HG03558 (cell line): ENCODE data around the gene URM1.

ENCODE experiments used
- ATAC-seq: cut with Tn5 transposase; IDR thresholded peaks from one replicate; pipeline ENCODE4 v1.9.1; 2021; ENCODE audit warnings: moderate number of reproducible peaks; ENCODE audit not compliant: unreplicated experiment; ENCODE audit errors: extremely low read depth

The URM1 gene

DNA sequence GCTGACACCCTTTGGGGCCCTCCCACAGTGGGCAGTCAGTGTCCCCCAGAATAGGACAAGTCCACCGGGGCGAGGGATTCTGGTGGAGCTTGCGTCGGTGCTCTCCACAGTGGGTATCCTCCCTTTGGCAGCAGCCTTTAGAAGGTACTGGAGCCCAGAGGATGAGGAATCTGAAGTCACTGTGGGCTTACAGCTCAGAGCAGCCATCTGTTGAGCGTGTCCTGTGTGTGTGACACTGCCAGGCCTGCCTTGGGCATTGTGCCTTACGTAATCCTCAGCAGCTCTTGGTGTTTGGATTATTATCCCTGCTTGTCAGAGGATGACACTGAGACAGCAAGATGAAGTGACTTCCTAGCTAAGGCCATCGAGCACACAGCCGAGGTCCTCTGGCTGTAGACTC, 12.6 kb downstream of the URM1 start:
- no peak for ATAC-seq

DNA sequence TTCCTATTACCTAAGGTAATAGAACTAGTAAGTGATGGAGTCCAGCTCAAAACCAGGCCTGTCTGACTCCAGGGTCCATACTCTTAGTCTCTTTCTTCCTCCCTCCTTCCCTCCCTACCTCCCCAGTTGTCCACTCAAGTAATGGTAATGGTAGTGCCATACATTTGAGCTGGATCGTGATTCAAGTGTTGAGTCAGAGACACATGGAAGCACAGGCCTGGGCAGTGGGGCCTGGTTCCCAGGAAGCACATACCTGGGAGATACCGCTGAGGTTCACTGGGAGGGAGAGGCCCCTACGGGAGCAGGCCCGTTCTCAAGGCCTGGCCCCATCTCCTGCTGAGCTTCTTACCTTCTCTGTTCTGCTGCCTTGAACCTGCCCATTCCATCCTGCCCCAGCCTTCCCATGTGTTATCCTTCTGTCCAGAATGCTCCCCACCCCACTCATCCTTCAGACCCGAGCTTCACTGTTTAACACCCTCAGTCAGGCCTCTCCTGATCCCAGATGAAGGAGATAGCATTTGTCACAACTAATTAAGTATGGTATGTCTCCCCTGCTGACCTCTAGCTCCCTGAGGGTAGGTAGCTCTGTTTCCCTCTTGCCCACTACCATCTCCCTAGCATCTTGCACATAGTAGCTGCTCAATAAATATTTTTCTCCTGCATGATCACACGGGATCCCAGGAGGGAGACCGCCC, 13.8 kb downstream of the URM1 start:
- no peak for ATAC-seq

DNA sequence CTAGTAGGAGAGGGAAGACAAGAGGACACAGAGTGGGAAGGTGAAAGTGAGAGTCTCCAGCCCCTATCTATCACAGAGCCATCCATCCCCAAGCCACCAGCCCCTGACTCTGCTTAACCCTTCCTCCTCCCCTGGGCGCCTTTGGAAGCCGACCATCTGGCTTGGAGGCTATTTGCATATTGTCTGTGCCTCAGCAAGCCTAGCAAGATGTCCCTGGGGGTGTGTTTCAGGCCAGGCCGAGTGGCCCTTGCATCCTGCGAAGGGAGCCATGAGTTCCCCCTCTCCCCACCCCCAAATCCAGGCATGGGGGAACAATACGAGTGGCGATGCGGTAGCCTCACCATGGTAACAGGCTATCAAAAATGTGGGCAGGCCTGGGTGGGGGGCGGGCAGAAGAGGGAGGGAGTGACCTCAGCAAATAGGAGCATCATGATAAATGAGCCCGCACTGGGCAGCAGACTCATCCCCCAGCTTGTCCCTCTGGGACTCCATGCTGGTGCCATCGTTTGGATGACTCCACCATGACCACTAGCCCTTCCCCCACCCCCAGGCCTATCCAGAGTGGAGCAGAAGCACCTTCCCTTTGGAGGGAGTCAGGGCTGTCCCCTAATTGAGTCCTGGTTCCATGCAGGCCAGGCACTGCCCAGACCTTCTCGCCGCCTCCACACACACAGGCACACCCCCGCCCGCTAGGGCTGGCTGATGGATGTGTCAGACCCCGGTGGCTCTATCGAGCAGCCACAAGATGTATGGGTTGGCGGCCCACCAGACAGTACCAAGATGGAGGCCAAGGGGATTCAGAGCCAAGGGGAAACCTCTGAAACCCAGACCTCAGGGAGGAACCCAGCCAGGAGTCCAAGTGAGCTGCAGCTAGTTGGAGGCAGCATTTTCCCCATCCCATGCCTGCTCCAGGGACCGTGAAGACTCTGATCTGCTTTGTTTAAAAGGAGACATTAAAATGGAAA, 14.6 kb downstream of the URM1 start:
- ATAC-seq, result no peak

DNA sequence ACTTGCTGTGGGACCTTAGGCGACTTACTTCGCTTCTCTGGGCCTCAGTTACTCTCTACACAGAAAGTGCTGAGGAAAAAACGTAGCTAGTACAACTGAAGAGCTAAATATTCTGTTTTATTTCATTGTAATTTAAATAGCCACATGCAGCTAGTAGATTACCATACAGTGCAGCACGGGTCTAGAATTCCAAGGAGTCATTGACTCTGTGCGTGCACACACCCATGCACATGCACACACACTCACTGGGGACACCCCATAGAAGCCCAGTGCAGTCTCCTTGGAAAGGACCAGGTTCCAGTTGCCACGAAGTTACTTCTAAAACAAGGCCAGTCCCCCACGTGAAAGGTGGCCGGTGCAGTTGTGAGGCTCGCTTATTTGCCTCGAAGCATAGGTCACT, 17.0 kb downstream of the URM1 start:
- no peak for ATAC-seq

DNA sequence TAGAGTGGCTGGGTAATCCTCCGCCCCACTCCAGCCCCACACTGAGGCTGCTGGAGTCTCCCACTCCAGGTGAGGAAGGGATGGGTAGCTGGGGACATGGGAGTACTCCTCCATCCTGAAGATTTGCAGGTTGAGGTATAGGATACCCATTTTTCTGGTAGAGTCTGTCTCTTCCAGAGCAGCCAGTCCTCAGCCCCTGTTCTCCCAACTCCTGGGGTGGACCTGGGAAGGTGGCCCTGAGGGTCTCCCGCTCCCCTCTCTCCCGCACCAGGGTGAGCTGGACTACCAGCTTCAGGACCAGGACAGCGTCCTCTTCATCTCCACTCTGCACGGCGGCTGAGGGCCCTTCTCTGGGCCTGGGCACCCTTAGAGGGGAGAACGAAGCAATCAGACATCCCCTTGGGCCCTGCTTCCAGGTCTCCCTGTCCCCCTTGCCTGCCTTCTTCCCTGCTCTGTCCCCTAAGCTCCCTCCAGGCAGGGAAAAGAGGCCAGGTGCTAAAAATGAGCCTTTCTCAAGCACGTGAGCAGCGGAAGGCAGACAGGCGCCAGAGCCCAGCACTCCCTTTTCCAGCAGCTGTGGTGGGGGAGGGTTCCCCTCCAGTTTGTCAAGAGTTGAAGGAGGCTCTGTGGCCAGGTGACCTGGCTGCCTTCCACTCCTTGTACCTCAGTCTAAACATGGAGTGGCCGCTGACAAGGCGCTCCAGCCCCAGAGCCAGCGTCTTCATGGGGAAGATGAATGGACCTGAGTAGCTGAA, 18.4 kb downstream of the URM1 start:
- ATAC-seq, result no peak

DNA sequence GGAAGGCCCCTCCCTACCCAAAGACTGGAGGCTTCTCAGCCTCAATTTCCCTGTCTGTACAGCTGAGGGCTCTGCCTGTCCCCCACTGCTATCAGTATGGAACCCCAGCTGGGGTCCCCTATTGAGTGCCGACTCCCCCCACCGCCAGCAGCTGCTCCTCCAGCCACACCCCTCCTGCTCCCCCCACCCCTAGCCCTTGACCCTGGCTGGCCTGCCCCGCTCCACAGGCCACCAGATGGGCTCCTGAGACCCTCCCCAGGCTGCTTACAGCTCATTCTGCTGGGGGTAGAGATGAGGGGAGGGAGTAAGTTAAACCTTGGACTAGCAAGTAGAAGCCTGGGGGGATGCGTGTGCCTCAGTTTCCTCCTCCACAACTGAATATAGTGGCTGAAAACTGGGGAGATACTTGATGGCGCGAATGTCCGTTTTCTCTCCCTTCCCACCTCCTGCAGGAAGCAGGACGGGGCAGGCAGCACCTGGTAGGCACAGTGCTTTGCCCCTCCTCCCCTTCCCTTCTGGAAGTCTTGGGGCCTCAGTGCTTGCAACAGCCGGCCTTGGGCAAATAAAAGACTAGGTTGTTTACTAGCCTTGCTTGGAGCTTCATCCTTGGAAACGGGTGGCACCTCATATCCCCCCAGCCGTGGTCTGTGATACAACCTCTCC, 19.1 kb downstream of the URM1 start:
- ATAC-seq, result no peak

DNA sequence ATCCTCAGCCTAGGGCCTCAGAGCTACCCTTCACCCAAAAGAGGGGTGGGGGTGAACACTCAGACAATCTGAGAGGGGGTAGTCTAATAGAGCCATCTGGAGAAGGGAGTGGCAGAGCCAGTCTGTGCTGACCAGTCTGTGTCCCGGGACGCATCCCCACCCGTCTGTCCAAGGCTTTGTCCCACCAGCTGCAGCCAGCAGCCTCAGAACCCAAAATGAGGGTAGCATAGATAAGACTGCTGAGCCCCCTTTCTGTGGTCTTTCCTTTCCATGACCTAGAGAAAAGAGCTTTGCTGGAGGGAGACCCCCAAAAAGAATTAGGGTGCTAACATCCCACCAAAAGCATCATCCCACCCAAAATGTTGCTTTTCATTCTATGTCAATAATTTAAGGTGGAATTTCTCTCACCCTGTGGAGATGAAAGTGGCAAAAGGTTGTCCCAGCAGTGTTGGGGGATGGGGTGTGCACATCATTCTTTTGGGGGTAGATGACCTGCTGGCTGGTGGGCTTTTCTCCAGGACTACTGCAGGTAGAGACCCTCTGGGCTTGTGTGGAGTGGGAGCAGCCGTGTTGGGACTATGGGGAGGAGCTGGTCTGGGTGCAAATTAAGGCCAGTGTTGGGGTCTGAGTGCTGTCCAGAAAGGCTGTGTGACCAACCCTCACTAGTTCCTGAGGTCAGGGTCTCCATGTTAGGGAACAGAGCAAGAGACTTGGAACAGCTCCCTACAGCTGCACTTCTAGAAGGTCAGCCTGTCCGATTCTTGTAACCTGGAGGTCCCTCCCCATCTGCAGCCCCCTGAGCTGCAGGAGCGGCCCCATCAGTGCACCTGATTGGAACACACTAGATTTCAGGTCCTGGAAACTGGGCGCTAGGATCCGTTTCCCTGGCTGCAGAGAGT, 19.9 kb downstream of the URM1 start:
- no peak for ATAC-seq

DNA sequence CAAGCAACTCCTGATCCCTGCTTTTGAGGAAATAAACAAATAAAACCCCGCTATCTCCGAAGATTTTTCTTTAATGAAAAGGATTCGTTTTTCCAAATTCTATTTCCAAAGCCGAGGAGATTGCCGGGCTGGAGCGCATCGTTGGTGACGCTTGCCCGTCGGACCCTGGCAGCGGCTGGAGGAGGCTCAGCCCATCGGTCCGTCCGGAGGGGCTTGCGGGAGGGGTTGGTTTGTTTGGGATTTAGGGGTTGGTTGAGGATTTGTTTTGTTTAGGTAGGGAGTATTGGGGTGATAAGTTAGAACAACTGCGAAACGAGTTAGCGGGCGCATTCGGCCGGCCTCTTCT, 20.8 kb downstream of the URM1 start:
- ATAC-seq, result no peak

DNA sequence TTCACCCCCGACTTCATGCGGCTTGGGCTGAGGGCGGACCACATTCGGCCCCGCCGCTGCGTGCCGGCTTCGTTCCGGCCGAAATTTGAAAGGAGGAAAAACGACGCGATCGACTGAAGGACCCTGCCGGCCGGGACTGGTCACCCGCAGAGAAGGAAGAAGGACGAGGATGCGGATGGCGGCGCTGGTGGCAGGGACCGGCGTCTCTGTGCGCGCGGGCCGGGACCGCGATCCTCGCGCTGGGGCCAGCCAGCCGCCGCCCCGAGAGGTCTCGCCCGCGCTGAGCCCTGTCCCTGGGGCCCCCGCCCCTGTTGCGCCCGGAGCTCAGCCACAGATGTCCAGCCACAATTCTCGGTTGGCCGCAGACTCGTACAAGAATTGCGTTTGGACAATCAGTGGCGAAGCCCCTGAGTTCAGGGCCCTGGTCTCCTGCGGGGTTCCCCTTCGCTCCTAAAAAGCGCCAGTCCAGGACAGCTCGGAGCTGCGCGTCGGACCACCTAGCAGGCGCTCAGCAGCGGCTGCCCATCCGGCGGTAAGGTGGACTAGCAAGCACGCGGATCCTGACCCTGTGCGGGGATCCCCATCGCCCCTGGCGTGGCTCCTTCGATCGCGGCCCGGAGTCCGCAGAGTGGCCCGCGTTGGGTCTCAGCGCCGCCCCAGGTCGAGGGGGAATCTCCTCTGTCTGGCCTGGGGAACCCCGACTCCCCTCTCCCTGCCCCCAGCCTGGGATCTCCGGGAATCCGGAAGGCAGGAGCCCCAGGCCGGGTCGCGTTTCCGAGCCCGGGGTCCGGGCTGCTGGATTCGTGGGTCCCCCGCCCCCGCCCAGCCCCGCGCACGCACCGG, 21.3 kb downstream of the URM1 start:
- ATAC-seq, result no peak

DNA sequence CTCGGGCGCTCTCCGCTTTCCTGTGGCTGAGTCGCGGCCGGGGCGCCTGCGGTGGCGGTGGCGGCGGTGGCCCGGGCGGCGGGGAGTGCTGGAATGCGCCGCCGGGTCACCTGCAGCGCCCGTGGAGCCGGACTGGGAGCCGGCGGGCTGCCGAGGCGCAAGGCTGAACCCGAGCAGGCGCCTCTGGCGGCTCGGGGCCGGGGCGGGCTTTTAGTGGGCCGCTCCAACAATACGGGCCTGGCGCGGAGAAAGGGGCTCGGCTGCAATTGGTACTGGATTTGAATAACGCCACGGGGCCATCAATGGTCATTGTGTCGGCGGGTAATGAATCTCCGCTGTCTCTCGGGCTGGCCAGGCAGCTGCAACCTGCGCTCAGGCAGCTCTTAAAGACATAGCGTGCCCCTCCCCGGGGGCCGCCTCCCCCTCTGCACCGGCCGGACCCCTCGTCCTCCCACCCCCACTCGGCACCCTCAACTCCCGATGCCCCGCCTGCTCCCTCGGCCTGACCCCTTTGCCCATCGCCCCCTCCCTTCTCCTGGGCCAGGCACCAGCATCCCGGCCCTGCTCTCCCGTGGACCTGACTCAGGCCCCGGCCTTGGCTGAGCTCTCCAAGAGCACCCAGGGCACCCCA, 22.1 kb downstream of the URM1 start:
- ATAC-seq, result no peak

DNA sequence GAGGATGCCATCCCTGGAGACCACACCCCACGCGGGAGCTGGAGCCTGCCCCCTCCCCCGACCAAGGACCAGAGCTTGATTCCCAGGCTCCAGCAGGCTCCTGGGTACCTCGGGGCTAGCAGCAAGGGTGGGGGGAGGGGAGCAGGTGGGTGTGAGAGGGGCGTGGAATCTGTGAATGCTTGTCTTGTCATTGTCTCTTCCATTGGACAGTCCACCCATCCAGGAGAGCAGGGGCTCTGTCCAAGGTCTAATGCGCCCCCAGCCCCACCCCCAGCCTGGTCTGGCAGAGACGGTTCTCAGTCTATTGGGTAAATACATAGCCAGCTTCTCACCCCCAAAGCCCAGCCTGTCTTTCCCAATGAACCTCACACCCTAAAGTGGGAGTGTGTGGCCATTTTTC, 22.8 kb downstream of the URM1 start:
- no peak for ATAC-seq

DNA sequence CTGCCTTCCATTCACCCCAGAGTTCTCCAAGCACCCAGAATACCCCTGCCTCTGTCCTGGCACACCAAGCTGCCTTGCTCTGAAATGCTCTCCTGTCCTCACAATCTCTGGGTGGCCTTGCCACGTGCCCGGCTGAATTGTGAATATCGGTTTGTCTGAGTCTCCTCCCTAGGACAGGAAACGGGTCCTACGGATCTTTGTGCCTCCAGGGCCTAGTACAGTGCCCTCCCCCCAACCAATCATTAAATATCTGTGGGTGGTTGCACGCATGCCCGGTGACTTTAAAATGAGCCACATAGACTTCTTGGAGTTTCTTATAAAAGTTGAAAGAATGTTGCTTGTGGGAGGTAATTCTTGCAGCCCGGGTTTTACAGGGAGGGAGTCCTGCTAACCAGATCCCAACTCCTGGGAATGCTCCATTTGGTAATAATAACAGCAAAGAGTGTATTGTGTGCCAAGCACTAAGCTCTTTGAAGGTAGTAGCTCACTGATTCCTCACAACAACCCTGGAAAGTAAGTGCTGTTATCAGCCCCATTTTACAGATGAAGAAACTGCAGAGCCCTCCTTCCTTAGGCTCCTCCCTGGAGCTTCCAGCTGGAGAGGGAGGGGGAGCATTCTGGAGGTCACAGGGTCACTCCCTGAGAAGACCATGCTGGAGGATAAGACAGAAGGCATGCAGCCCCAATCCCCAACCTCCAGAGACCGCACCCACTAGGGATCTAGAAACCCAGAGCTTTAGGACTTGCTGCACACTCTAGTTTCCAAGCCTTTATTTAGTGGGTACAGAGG, 23.4 kb downstream of the URM1 start:
- ATAC-seq, result no peak

DNA sequence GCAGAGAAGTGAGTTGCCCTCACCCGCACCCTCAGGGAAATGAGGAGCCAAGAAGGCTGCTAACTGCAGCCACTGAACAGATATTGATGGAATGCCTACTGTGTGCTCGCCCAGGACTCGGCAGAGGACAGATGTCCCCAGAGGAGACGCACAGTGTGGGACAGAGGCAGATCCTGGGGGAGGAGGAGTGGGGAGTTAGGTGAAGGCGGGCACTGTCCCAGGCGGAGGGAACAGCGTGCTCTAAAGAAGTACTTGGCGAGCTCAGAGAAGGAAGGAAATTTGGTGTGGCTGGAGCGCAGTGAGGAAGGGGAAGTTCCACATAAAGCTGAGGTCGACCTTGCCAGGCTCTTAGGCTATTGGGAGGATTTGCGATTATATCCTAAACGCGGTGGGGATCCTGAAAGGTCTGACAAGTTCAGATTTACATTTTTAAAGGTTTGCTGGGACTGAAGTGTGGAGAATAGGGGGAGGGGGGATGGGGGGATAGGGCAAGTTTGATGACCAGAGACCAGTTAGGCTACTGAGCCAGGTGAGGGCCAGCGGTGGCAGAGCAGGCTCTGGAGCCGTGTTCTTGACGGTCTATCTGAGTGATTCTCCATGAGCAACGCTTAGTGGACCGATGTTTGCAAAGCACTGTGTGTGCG, 25.9 kb downstream of the URM1 start:
- ATAC-seq, result no peak

DNA sequence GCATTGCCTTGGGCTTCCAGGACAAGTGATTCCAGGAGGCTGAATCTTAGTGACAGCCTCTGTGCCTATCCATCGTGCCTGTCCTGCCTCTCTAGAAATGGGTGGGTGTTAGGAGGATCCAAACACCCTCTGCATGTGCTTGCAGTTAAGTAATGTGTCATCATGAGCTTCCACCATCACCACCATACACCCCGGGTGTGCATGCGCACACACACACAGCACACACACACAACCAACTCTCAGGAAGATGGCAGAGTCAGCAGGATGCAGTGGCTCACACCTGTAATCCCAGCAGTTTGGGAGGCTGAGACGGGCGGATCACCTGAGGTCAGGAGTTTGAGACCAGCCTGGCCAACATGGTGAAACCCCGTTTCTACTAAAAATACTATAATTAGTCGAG, 26.7 kb downstream of the URM1 start:
- ATAC-seq, result no peak

DNA sequence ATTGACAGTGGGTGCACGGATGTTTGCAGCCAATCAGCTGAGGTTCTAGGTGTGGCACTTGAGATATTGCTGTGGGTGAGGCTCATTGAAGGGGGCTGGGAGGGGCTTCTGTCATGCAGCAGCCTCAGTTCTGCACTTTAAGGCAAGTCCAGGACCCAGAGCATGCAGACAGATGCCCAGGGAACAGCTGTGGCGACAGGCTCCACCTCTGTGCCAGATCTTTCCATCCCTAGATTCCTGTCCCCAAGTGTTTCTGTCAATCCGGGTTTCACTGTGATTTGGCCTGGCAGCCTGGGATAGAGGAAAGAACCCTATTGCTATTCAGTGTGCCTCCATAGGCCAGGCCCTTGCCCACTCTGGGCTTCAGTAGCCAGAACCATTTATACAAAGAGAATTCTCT, 28.7 kb downstream of the URM1 start:
- ATAC-seq, result no peak

DNA sequence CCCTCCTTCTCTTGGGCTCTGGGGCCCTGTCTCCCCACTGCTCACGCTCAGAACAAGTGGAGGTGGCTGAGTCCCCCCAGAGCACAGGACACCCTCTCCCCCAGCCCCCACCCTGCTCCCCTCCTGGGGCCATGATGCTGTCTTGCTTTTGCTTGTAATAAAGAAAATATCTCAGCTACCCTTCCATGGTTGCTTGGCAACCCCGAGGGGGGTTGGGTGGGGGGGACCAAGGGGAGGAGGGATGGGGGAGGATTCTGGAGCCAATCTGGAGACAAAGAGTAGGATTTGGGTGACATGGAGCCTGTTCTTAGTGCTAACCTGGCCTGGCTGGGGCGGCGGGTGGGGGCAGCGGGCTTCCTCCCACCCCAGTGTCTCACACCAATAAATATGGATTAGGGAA, 33.4 kb downstream of the URM1 start:
- no peak for ATAC-seq
